Gastroesophageal sphincter (tissue), 4 donors: ENCODE data around the gene CLASP1. TPM values are rescaled to one million over a fixed set of nuclear protein-coding genes. Genes with fewer than 3 reads are reported as not detected.
"Not testable (repeated sequence)": the region's sequence is repeated elsewhere in the genome, so short reads cannot be mapped to it uniquely, and the experiment has no call there.

ENCODE experiments used
- ATAC-seq: fragments of 150-250 bp; one replicate; pipeline ENCODE4 v1.9.1; 2016; ENCODE audit warnings: mild to moderate bottlenecking, moderate library complexity
- H3K27ac ChIP-seq, 4 donors: fragments of 200-600 bp; sonication (generic) in 3 of 4; 1 replicate in 3 of 4; 2 replicates in 1 of 4; pipeline ENCODE4 v1.5.1; 2016 to 2019
- H3K27me3 ChIP-seq: fragments of 200-600 bp; sonication (generic); one replicate; pipeline ENCODE4 v1.5.1; 2019
- H3K36me3 ChIP-seq, 2 donors: fragments of 200-600 bp; sonication (generic); one replicate each; pipeline ENCODE4 v1.5.1; 2019; ENCODE audit warnings: control low read depth in 1 of 2
- H3K4me1 ChIP-seq, 3 donors: fragments of 200-600 bp; sonication (generic); 1 replicate in 2 of 3; 2 replicates in 1 of 3; pipeline ENCODE4 v1.5.1; 2016 to 2019; ENCODE audit warnings: control low read depth in 2 of 3
- H3K4me3 ChIP-seq, 2 donors: fragments of 200-600 bp; sonication (generic); one replicate each; pipeline ENCODE4 v1.5.1; 2019; ENCODE audit warnings: mild to moderate bottlenecking in 1 of 2, moderate library complexity in 1 of 2
- H3K9me3 ChIP-seq, 3 donors: fragments of 200-600 bp; sonication (generic); one replicate each; pipeline ENCODE4 v1.5.1; 2017 to 2019; ENCODE audit warnings: control low read depth in 2 of 3
- CTCF ChIP-seq, 4 experiments: fragments of 200-600 bp in 2 of 4; fragments of 450-650 bp in 2 of 4; sonication (generic) in 1 of 4; IDR thresholded peaks; one replicate each; pipeline ENCODE4 v1.5.1; 2017 to 2019; ENCODE audit warnings: antibody characterized with exemption in 4 of 4, mild to moderate bottlenecking in 2 of 4, moderate library complexity in 2 of 4
- EP300 ChIP-seq: sonication (generic); formaldehyde crosslinking; IDR thresholded peaks from one replicate; pipeline ENCODE4 v1.6.1; 2017; ENCODE audit warnings: antibody characterized with exemption, mild to moderate bottlenecking
- POLR2A ChIP-seq, 2 donors: fragments of 450-650 bp; IDR thresholded peaks; one replicate each; pipeline ENCODE4 v1.6.1; 2017; ENCODE audit warnings: antibody characterized with exemption in 2 of 2, mild to moderate bottlenecking in 2 of 2, moderate library complexity in 1 of 2
- POLR2AphosphoS5 ChIP-seq: sonication (generic); formaldehyde crosslinking; IDR thresholded peaks from one replicate; pipeline ENCODE4 v1.6.1; 2017; ENCODE audit warnings: antibody characterized with exemption
- WGBS, 2 donors: methylation state at CpG; one replicate each; pipeline ENCODE4 v1.1.5; 2018; ENCODE audit warnings: low coverage in 1 of 2; 5-methylcytosine and 5-hydroxymethylcytosine counted together
- total RNA-seq, 4 donors: library from RNA; depleted of rRNA; stranded (reverse); fragments of >200 nt; gene quantifications; one replicate each; pipeline ENCODE4 v1.1.0, GENCODE V29; 2016

CLASP1 gene
- total RNA-seq, 4 donors from 2014 or later, result 72.0 to 108 (median 84.7) TPM

GRCh38 chr2:121686902-121687301 is 37.6 kb upstream of the CLASP1 start:
- no peak overlapping the region for H3K4me3 ChIP-seq
- no peak overlapping the region for H3K27ac ChIP-seq
- no peaks in the 10 kb centered on the region for H3K4me1 ChIP-seq
- 86 to 100% methylated on average over 1 of the region's 2 CpGs for WGBS, 2 donors
- H3K9me3 ChIP-seq, result peaks cover 0 to 20% (median 0%) of the 10 kb centered on the region in 3 donors
- no peaks in the 10 kb centered on the region for H3K27me3 ChIP-seq
- no peak for ATAC-seq
- TF ChIP-seq POLR2A (IDR thresholded peaks at IDR 0.05), result no peak
- no peak for TF ChIP-seq POLR2AphosphoS5
- no peak for TF ChIP-seq CTCF (IDR thresholded peaks at IDR 0.05)
- TF ChIP-seq EP300, result no peak
- H3K36me3 ChIP-seq, result no peaks in the 10 kb centered on the region

- Histone ChIP-seq H3K36me3 (no peaks in the 10 kb centered on the region), H3K4me1 (no peaks in the 10 kb centered on the region), H3K27ac (no peak overlapping the region), H3K27me3 (no peaks in the 10 kb centered on the region), H3K4me3 (no peak overlapping the region), H3K9me3 (peaks cover 0 to 27% (median 0%) of the 10 kb centered on the region in 3 donors)
- no peak for ATAC-seq
- WGBS, 2 donors, result 88 to 89% methylated on average over 7 to 11 of the region's 19 CpGs
- TF ChIP-seq CTCF (IDR thresholded peaks at IDR 0.05), result no peak
- TF ChIP-seq EP300, result no peak
- no peak for TF ChIP-seq POLR2A (IDR thresholded peaks at IDR 0.05)
- TF ChIP-seq POLR2AphosphoS5, result no peak
Measured at GRCh38 chr2:121686218-121686617, 37.0 kb upstream of the CLASP1 start.

GRCh38 chr2:121682396-121683298 is 33.4 kb upstream of the CLASP1 start:
- Histone ChIP-seq H3K9me3 (peaks cover 0 to 39% (median 0%) of the 10 kb centered on the region in 3 donors), H3K4me1 (no peaks in the 10 kb centered on the region), H3K36me3 (no peaks in the 10 kb centered on the region), H3K27ac (no peak overlapping the region), H3K4me3 (no peak overlapping the region), H3K27me3 (no peaks in the 10 kb centered on the region)
- WGBS, 2 donors, result 92 to 97% methylated on average over 9 to 14 of the region's 17 CpGs
- no peak for TF ChIP-seq POLR2A (IDR thresholded peaks at IDR 0.05)
- no peak for TF ChIP-seq EP300
- no peak for TF ChIP-seq CTCF (IDR thresholded peaks at IDR 0.05)
- ATAC-seq, result no peak

GRCh38 chr2:121677855-121678254 is 28.6 kb upstream of the CLASP1 start:
- H3K27ac ChIP-seq, result no peak overlapping the region
- TF ChIP-seq EP300 (no peak), POLR2AphosphoS5 (no peak), CTCF (IDR thresholded peaks at IDR 0.05) (no peak), POLR2A (IDR thresholded peaks at IDR 0.05) (no peak)
- H3K4me1 ChIP-seq, result no peaks in the 10 kb centered on the region
- no peaks in the 10 kb centered on the region for H3K36me3 ChIP-seq
- no peak overlapping the region for H3K4me3 ChIP-seq
- H3K9me3 ChIP-seq, result peaks cover 0 to 38% (median 0%) of the 10 kb centered on the region in 3 donors
- no peak for ATAC-seq
- H3K27me3 ChIP-seq, result no peaks in the 10 kb centered on the region

- H3K36me3 ChIP-seq, H3K4me1 ChIP-seq, ATAC-seq, H3K27me3 ChIP-seq, H3K4me3 ChIP-seq, H3K27ac ChIP-seq: not testable (repeated sequence)
- WGBS, 2 donors, result 100% methylated on average over 1 of the region's 1 CpG
- H3K9me3 ChIP-seq, result peaks cover 0 to 11% (median 0%) of the 10 kb centered on the region in 3 donors
Measured at GRCh38 chr2:121671621-121672020, 22.4 kb upstream of the CLASP1 start.
